Skeletal muscle cell (primary cell): ENCODE measurements around the gene RPS6KA2.

Experiments
- DNase-seq: peaks from one replicate; pipeline ENCODE4 v3.0.0-alpha.2; 2010; ENCODE audit warnings: low read depth
- H3K4me3 ChIP-seq: 2 replicates; pipeline ENCODE4 v1.5.1; 2011; ENCODE audit warnings: low read depth, mild to moderate bottlenecking, control low read depth, low read length, moderate library complexity

Gene RPS6KA2

GRCh38 chr6:166423781-166424180, 203.3 kb downstream of the RPS6KA2 start:
- no peak overlapping the region for H3K4me3 ChIP-seq

DNA sequence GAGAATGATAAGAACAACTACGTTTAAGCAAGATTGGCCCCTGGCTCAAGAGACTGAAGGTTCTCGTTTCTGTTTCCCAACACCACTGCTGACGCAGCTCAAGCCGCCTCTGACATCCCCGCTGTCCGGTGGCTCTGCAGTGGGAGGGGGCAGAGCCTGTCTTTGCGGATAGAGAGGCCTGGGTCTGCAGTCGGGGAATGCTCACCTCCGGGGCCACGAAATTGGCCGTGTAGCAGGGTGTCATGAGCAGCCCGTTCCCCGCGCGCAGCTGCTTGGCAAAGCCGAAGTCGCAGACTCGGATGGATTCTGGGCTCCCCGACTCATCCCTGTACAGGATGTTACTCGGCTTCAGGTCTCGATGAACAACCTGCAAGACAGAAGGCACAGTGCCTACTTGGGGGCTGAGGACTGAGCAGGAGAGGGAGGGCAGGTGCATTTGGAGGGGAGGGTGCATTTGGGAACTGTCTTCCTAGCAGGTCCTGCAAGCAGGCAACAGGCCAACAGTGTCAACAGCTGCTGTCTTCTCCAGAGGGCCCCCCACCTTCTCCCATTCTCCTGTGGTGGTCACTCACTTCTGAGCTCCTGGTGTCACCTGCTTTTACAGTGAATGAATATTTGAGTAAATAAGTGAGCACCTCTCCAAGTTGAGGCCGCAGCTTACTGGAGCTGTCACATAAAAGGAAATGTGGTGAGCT, 203.9 kb downstream of the RPS6KA2 start:
- H3K4me3 ChIP-seq, result no peak overlapping the region
- DNase-seq, result no peak

More at GRCh38 chr6:166423781-166424180, 203.3 kb downstream of the RPS6KA2 start:
- no peak for DNase-seq

GRCh38 chr6:166422201-166422940, 204.7 kb downstream of the RPS6KA2 start:
- H3K4me3 ChIP-seq, result no peak overlapping the region

GRCh38 chr6:166420351-166420750, 206.7 kb downstream of the RPS6KA2 start:
- no peak overlapping the region for H3K4me3 ChIP-seq
- peak; percentile 7 for DNase-seq

More at GRCh38 chr6:166422201-166422940, 204.7 kb downstream of the RPS6KA2 start:
- no peak for DNase-seq

GRCh38 chr6:166419717-166420116, 207.3 kb downstream of the RPS6KA2 start:
- no peak overlapping the region for H3K4me3 ChIP-seq
- no peak for DNase-seq

DNA sequence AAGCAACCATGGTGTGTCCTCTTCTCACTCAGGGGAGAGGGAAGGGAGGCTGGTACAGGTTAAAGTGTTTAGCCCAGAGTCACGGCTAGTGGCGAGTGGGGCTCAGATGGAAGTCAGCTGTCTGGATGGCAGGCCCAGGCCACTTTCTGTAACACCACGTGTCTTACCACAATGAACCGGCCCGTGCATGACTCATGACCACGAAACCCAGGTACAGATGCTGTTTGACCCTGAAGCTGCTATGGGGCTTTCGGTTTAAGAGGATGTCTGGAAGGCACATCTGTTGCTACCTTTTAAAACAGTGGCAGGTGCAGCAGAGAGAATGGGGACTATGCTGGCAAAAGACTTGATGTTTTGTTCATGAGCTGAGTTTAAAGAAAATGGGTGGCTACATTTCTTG, 207.8 kb downstream of the RPS6KA2 start:
- peak; percentile 37 for DNase-seq

DNA sequence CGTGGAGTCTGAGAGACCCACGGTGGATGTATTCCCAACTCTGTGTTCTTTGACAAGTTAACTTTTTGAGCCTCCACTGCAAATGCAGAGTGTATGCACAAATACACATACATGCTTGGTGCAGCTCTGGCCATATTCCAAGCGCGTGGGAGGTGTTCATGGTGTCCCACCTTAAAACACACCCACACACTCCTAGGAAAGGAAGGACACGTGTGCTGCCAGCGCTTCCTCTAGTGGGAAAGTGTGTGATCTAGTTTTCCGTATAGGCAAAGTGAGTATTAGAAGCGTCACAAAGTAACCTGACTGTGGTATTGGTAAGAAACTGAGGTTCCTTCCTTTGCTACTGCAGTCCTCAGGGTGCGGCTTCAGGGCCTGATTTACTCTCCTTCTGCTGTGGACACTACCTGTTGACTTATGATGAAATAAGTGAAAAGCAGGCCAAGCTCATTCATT, 208.3 kb downstream of the RPS6KA2 start:
- no peak overlapping the region for H3K4me3 ChIP-seq
- DNase-seq, result no peak

More for the DNA sequence above, 207.8 kb downstream of the RPS6KA2 start:
- H3K4me3 ChIP-seq, result no peak overlapping the region

DNA sequence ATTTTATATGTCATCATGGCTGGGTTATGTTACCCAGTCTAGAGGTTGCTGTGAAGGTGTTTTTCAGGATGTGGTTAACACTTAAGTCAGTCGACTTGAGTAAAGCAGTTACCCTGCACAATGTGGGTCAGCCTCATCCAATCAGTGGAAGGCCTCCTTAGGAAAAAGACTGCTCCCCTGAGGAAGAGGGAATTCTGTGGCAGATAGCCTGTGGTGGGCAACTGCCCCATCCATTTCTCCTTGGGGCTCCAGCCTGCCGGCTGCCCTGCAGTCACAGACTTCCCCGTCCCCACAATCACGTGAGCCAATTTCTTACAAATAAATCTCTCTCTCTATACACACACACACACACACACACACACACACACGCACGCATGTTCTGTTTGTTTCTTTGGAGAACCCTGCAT, 209.8 kb downstream of the RPS6KA2 start:
- H3K4me3 ChIP-seq, result no peak overlapping the region
- DNase-seq, result no peak

GRCh38 chr6:166415833-166416347, 211.2 kb downstream of the RPS6KA2 start:
- DNase-seq, result no peak
- H3K4me3 ChIP-seq, result no peak overlapping the region

DNA sequence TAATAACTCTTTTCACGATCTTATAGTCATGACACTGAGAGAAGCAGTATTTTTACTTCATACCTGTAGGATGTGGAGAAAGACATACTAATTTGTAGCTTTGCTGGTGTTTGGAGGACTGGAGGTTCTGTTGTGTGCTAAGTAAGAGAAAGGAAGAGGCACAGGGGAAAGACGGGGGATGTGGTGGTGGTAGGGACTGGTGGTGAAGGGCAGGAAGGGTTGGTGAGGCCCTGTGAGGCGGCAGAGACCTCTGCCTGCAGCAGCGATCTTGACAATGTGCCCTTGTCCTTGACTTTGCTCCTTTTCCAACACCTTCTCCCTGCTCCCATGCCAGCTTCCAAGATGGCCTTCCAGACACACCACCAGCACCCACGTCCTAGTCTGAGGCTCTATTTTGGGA, 211.7 kb downstream of the RPS6KA2 start:
- DNase-seq, result no peak
- H3K4me3 ChIP-seq, result no peak overlapping the region

DNA sequence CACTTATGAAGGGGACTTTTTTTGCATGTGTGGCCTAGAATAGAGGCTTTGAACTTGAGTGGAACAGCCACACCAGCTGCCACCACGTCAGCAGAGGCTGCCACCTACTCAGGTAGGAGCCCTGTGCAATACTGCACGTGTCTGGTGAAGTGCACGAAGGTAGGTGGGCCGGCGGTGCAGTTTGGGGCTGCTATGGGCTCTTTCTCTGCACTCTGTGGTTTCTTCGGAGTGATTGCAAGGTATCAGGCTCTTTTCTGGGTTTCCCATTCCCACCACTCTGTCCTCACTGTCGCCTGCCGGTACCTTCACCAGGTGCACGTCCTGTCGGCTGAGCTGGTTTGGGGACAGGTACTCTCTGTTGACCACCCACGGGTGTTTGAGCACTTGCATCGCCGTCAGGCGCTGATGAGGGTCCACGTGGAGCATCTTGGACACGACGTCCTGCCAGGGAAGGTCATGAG, 213.5 kb downstream of the RPS6KA2 start:
- no peak for DNase-seq
- no peak overlapping the region for H3K4me3 ChIP-seq

- DNase-seq, result no peak
- no peak overlapping the region for H3K4me3 ChIP-seq
Observed at GRCh38 chr6:166412911-166413384, 214.1 kb downstream of the RPS6KA2 start.

- no peak overlapping the region for H3K4me3 ChIP-seq
- DNase-seq, result no peak
Observed at GRCh38 chr6:166412156-166412910, 214.7 kb downstream of the RPS6KA2 start.

GRCh38 chr6:166411721-166412151, 215.3 kb downstream of the RPS6KA2 start:
- no peak for DNase-seq
- no peak overlapping the region for H3K4me3 ChIP-seq

DNA sequence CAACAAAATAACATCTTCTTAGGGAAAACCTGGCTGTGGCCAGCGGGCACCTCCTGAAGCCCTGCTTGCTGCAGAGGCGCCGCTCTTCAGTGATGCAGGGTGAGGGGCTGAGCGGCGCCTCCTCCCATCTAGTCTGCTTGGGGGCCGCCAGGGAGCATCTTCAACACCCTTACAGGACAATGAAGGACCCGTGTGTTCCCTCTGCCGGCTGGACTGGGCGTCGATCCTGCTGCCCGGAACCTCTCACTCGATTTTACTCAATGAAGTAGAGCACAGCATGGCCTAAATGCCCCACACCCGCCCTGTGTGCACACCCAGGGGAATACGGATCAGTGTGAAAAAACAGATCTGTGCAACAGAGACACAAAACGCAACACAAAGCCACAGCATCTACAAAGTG, 215.8 kb downstream of the RPS6KA2 start:
- no peak overlapping the region for H3K4me3 ChIP-seq
- no peak for DNase-seq

DNA sequence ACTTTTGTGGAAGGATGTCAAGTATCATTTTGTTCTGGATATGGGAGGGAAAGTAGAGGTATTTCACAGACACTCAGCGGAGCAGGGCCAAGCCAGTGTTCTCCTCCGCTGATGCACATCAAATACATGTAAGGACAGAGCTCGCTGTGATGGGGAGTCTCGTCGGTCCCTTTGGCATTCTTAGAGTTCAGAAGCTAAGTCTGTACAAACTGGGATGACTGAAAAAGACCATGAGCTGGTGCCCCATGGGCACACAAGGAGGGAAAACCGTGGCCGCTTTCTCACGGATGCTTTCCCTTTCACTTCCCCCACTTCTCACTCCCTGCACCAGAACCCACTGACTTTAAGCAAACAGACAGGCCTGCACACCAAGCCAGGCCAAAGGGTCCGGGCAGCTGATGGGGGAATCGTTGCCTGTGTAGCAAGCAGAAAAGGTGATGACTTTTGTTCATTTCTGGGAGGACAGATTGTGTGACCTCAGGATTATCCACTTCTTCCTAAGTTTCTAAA, 216.6 kb downstream of the RPS6KA2 start:
- no peak for DNase-seq
- H3K4me3 ChIP-seq, result no peak overlapping the region

GRCh38 chr6:166408936-166409755, 217.9 kb downstream of the RPS6KA2 start:
- H3K4me3 ChIP-seq, result no peak overlapping the region
- no peak for DNase-seq

DNA sequence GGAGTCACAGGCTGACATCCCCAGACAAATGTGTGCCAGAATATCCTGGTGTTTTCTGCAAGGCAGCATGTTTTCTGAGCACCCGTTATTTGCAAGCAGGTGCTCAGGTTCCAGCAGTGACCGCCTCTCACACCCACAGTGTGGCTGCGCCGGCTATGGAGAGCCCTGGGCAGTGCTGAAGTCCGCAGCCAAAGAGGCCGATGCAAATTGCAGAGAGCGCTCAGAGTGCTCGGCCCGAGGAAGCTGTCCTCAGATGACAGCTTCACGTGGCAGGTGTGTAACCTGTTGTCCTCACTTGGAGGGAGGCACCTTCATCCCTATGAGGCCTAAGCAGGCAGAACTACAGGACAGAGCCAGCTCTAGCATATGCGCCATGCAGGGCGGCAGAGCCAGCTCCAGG, 220.9 kb downstream of the RPS6KA2 start:
- H3K4me3 ChIP-seq, result no peak overlapping the region
- no peak for DNase-seq

DNA sequence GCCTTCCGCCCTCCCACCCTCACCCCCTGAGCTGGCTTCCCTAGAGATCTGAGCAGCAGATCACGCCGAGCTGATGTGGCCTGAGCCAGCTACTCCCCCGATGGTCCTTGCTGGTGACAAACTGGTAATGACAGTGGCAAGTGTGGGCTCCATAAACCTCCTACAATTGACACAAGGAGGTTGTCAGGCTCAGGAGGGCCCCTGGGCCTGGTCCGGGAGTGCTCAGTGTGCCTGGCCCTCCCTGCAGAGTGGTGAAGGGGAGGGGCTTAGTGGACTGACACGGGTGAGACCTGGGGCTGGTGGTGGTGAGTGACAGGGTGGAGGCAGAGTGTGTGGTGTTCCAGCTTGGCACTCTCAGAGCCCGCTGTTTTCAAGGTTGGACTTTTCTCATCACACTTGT, 221.7 kb downstream of the RPS6KA2 start:
- no peak overlapping the region for H3K4me3 ChIP-seq
- DNase-seq, result no peak
